Limb (tissue), 2 donors: ENCODE results near the gene RAD51C.
"Not testable (repeated sequence)": the region's sequence is repeated elsewhere in the genome, so short reads cannot be mapped to it uniquely, and the experiment has no call there.

ENCODE experiments used
- DNase-seq, 2 donors: peaks; one replicate each; pipeline ENCODE4 v3.0.0-alpha.2; 2016; ENCODE audit errors: extremely low spot score in 2 of 2

Gene RAD51C

DNA sequence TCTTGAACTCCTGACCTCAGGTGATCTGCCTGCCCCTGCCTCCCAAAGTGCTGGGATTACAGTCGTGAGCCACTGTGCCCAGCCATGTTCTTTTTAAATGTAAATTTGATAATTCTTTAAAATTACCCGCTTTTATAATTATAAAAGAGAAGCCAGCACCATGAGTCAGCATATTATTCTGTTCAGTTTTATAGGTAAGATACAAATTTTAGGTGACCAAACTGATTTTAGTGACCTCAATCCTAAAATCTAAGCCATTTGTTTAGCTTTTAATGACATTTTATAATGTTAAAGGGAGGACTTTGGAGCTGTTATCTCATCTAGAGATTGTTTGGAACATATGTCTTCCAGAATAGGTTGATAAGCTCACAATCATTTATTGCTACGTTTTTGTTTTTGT, 42.4 kb downstream of the RAD51C start:
- no peak for DNase-seq

DNA sequence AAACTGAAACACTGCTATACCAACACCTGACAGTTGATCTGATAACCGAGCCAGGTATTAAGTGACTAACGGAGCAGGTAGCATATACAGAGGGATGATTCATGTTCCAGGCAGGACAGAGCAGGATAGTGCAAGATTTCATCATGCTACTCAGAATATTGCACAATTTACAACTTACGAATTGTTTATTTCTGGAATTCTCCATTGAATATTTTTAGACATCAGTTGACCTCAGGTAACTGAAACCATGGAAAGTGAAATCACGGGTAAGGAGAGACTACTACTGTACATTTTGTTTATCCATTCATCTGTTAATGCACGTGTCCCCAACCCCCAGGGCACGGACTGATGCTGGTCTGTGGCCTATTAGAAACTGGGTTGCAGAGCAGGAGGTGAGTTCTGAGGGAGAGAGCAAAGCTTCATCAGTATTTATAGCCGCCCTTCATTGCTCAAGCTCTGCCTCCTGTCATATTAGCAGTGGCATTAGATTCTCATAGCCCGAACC, 48.8 kb downstream of the RAD51C start:
- no peak for DNase-seq

DNA sequence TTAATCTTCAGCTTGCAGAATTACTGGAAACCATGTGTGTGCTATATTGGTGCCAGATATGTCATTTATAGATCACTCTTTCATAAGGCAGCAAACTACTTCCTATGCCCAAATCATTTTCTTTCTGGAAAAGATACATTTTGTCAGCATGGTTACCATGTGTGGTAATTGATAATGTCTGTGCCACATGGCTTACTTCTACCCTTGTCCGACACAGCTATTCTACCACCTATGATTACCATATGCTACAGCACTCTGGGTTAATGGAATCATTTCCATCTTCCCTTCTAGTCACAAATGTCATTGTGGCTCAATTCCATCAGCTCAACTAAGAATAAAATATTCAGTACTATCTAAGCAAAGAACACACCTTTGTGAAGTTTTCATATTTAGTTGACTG, 55.3 kb downstream of the RAD51C start:
- no peak for DNase-seq

DNA sequence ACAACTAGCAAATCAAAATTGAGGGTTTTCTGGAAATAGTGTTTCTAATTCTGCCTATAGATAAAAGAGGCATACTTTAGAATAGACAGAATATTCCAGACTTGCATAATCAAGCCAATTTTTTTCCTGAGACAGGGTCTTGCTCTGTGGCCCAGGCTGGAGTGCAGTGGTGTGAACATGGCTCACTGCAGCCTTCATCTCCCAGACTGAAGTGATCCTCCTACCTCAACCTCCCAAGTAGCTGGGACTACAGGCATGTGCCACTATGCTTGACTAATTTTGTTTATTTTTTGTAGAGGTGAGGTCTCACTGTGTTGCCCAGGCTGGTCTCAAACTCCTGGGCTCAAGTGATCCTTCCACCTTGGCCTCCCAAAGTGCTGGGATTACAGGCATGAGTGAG, 57.2 kb downstream of the RAD51C start:
- DNase-seq, result not testable (repeated sequence)

DNA sequence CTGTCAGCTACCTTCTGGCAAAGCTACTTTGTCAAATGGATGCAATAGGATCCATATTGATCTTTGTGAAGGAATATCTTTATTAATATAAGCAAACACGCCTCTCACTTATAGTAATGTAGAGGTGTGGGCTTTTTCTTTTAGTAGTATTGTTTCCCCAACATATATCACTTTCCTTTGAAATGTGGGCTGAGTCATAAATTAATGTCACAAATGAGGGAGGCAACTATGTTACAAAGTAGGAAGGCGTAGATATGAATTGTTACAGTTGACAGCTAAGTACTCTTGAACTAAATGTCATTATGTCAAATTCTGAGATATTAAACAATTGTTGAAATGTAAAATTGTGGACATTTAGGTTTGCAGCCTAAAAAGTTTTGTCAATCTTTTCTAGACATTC, 60.6 kb downstream of the RAD51C start:
- no peak for DNase-seq

DNA sequence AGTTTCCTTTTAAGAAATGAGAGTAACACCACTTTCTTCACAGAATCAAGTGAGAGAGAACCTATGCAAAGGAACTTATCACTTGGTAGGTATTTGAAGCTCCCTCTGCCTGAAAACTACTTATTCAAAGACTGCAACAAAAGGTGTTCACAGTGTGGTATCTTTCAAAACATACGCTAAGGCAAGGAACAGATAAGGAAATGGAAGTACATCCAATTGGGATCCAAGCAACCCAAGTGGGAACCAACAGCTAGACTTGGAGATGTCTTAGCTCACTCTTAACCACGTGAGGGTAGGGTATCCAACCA, 62.8 kb downstream of the RAD51C start:
- no peak for DNase-seq

DNA sequence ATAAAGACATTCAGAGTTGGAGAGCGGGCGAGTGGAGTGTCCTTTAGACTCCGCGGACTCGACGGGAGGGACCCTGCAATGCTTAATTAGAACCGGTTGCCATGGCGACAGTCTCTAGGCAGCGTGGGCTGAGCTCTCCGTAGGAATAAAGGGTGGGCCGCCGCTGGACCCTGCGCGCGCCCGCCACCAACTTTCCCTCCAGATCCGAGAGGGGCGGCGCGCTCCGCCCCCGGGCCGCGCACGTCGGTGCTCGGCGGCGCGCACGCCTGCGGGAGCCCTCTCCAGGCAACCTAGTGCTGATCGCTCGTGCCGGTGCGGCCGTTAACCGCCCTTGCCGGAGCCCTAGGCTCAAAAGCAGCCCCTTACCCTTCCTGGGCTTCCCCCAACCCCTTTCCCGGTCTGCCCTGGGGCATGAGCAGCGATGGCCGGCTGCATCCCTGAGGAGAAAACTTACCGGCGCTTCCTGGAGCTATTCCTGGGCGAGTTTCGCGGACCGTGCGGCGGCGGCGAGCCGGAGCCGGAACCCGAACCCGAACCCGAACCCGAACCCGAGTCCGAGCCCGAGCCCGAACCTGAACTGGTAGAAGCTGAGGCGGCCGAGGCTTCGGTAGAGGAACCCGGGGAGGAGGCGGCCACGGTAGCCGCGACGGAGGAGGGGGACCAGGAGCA, 63.3 kb downstream of the RAD51C start, which contains the start of gene PPM1E:
TSS of gene PPM1E (plus strand) at position 278 of the 669 bp plus-strand sequence.
- DNase-seq, result peak; percentile 79 to 91

DNA sequence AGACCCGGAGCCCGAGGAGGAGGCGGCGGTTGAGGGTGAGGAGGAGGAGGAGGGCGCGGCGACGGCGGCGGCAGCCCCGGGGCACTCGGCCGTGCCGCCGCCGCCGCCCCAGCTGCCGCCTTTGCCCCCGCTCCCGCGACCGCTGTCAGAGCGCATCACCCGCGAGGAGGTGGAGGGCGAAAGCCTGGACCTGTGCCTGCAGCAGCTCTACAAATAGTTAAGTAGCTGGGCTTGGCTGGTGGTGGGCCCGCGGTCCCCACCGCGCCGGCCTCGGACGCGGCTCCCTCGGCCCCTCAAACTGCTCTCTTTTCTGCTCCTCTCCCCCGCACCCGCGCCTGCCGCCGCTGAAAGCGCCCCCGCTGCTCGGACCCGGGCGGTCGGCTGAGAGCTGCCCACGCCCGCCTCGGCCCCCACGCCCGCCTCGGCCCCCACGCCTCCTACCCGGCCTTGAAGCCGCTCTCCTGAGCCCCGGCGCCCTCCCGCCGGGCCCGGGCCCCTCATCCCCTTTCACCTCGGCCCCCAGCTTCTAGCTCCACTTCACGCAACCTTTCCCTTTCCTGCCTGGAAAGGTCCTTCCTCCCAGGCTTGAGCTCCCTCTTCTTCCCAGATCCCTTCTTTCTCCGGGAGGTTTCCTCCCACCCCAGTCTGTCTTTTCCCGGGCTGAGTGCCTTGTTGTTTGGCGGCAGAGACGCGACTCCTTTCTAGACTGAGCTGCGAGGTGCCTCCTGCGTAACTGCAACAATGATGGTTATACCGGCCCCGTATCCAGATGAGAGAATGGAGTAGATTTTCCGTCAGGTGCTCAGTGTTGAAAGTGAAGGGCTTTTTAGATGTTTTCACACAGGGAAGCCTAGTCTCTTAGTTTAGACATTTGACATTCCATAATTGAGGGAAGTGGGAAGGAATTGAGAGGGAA, 64.1 kb downstream of the RAD51C start:
- peak in 1 of 2 donors; percentile 55 for DNase-seq

DNA sequence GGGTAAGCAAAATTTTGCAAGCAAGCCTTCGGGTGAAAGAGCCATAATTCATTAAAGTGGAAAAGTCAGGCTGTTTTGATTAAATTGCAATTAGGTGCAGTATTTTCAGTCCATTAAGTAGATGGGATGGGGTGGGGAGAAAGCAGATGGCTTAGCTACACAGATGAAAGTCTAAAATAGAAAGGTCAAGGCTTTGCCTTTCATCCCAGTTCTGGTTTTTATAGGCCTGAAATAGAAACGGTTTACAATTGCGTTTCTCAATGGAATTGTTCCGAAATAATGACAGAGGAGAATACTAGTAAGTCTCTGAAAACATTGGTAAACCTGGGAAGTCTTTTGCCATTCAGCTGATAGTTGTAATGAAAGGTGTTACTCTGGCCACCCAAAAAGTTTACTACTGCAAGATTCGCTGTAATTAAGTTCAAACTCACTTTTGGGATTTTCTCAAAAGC, 64.8 kb downstream of the RAD51C start:
- no peak for DNase-seq

DNA sequence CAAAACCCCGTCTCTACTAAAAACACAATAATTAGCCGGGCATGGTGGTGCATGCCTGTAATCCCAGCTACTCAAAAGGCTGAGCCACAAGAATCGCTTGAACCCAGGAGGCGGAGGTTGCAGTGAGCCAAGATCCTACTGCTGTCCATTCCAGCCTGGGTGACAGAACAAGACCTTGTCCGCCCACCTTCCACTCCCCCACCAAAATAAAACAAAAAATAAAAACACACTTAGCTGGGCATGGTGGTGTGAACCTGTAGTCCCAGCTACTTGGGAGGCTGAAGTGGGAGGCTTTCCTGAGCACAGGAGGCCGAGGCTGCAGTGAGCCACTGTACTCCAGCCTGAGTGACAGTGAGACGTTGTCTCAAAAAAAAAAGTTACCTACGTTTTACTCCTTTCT, 66.5 kb downstream of the RAD51C start:
- DNase-seq, result no peak

DNA sequence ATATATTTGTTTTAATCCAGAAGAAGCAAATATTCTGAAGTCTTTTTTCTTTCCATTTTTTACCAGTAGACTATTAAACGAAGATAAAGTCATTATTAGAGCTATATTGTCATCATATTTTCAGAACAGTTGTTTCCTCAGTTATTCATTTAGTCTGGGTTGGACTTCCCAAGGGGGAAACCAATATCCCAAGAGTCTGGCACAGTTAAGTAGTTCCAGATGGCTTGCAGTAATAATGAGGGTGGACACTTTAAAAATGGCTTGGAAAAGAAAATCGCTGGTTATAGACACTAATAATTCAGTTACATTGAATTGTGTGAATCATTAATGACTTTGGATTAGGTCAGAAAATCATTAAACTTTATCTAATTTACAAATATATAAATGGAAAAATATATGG, 67.1 kb downstream of the RAD51C start:
- no peak for DNase-seq

DNA sequence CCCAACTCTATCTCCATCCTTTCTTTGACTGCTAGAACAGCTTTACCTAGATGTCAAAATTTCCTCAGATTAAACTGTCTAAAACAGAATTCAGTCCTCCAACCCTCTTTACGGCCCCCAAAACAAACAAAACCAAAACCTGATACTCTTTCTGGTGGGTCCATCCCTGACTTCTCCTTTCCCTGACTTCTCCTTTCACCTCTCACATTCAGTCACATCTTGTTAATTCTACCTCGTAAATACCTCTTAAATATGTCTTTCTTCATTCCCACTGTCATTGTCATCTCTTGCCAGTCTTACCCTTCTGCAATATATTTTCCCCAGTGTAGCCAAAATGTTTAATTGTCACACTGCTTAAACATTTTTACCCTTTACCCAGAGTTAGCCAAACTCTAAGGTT, 67.8 kb downstream of the RAD51C start:
- DNase-seq, result no peak

DNA sequence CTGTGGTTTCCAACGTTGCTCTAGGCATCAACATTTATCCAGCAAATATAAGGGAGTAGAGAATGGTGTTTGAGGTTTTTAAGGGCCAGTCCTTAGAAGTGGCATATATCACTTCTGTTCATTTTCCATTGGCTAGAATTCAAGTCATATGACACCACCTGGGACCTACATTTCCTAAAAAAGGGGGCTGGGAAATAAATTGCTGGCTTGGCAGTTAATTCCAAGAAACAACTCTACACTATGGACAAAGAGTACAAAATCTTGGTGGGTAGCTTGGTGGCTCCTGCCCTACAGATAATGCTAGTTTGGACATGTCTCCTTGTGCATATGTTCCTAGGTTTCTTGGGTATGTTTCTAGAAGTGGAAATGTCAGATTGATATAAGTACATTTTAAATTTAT, 70.9 kb downstream of the RAD51C start:
- DNase-seq, result no peak

DNA sequence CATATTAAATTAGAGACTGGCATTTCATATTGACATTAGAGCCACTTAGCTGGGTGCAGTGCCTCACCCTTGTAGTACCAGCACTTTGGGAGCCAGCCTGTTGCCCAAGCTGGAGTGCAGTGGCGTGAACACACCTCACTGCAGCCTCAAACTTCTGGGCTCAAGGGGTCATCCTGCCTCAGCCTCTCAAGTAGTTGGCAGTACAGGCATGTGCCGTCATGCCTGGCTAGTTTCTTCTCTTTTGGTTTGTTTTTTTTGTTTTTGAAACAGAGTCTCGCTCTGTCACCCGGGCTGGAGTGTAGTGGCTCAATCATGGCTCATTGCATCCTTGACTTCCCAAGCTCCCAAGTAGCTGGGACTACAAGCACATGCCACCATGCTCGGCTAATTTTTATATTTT, 72.0 kb downstream of the RAD51C start:
- DNase-seq, result no peak

DNA sequence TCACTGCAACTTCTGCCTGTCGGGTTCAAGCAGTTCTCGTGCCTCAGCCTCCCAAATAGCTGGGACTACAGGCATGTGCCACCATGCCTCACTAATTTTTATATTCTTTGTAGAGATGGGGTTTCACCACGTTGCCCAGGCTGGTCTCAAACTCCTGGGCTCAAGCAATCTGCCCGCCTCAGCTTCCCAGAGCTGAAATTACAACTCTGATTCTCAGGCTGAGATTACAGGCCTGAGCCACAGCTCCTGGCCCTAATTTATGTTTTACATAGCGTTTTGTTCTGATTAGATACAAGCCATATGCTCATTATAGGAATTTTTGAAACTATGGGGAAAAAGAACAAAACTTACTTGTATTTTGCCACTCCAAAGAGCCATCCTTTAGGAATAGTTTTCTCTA, 86.1 kb downstream of the RAD51C start:
- DNase-seq, result not testable (repeated sequence)

DNA sequence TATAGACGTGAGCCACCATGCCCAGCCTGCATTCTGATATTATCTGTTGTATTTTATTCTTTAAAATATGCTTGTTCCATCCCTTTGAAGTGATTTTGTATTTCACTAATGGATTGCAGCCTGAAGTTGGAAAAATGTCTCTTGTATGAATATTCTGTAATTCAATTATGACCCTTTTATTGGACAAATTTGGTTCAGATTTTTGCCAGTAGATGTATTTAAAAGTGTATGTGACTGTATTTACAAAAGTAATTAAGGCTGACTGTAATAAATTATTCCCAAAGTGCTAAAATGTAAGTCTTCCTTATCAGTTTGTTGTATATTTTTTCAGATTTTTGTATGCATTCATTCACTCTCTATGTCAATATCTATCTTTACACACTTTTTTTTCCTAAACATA, 87.0 kb downstream of the RAD51C start:
- DNase-seq, result no peak

DNA sequence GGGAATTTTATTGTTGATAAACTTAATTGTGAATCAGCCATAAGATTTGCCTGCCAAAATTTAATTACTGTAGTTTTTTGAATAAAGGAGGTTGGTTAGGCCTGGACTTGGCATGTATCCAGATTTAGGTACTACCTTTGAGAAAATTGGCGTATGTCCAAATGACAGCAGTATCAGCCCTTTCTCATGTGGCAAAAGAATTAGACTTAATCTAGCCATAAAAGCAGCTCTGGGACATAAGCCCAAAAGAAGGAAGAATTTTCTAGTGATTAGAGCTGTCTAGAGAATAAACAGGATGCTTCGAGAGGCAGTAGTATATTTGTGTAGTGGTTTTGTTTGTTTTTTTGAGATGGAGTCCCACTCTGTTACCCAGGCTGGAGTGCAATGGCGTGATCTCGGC, 91.0 kb downstream of the RAD51C start:
- DNase-seq, result no peak

DNA sequence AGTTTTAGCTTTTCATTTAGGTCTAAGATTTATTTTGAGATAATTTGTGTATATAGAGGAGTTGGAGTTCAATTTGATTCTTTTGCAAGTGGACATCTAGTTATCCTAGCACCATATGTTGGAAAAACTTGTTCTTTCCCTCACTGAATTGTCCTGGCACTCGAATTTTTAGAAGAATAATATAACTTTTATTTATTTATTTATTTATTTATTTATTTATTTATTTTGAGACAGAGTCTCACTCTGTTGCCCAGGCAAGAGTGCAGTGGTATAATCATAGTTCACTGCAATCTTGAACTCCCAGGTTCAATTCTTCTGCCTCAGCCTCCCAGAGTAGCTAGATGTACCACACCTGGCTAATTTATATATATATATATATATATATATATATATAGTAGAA, 92.7 kb downstream of the RAD51C start:
- no peak for DNase-seq
